ENCODE results near the gene DYSF.

DNA sequence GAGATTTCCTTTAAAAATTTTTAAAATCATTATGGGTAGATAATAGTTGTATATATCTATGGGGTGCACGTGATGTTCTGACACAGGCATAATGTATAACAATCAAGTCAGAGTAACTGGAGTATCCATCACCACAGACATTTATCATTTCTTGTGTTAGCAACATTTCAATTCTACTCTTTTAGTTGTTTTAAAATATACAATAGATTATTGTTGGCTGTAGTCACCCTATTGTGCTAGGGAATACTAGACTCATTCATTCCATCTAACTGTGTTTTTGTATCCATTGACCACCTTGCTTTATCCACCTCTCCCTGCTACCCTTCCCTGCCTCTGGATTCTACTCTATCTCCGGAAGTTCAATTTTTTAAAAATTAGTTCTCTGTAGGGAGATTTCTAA is 31.0 kb downstream of the DYSF start:
- no peak for TF ChIP-seq REST (IDR thresholded peaks at IDR 0.05; ENCODE audit: borderline replicate concordance)
- TF ChIP-seq EP300 (conservative IDR thresholded peaks at IDR 0.05; ENCODE audit: poor library complexity, severe bottlenecking), result no peak
- TF ChIP-seq EZH2 (IDR thresholded peaks at IDR 0.05; ENCODE audit: borderline replicate concordance, insufficient read depth, low read length, poor library complexity, severe bottlenecking), result no peak
- TF ChIP-seq, protein P1, sequence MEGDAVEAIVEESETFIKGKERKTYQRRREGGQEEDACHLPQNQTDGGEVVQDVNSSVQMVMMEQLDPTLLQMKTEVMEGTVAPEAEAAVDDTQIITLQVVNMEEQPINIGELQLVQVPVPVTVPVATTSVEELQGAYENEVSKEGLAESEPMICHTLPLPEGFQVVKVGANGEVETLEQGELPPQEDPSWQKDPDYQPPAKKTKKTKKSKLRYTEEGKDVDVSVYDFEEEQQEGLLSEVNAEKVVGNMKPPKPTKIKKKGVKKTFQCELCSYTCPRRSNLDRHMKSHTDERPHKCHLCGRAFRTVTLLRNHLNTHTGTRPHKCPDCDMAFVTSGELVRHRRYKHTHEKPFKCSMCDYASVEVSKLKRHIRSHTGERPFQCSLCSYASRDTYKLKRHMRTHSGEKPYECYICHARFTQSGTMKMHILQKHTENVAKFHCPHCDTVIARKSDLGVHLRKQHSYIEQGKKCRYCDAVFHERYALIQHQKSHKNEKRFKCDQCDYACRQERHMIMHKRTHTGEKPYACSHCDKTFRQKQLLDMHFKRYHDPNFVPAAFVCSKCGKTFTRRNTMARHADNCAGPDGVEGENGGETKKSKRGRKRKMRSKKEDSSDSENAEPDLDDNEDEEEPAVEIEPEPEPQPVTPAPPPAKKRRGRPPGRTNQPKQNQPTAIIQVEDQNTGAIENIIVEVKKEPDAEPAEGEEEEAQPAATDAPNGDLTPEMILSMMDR (IDR thresholded peaks at IDR 0.05; ENCODE audit: poor library complexity, severe bottlenecking), result no peak
- TF ChIP-seq SMC3 (conservative IDR thresholded peaks at IDR 0.05; ENCODE audit: poor library complexity), result no peak
- TF ChIP-seq POLR2AphosphoS5 (IDR thresholded peaks at IDR 0.05), result no peak
- no peak for TF ChIP-seq MXI1 (conservative IDR thresholded peaks at IDR 0.05; ENCODE audit: poor library complexity, severe bottlenecking)
- no peak for TF ChIP-seq RAD21 (conservative IDR thresholded peaks at IDR 0.05)

Data from neural cell (in vitro differentiated cells).